Fibroblast of villous mesenchyme (primary cell): ENCODE results near the gene ZNF275. TPM values are rescaled to one million over a fixed set of nuclear protein-coding genes. Genes with fewer than 3 reads are reported as not detected.
"Not testable (repeated sequence)": the region's sequence is repeated elsewhere in the genome, so short reads cannot be mapped to it uniquely, and the experiment has no call there.

Source experiments
- DNase-seq: peaks from one replicate; pipeline ENCODE4 v3.0.0-alpha.2; 2010; ENCODE audit warnings: low read depth
- H3K4me3 ChIP-seq: 2 replicates; pipeline ENCODE4 v1.5.1; 2011; ENCODE audit warnings: low read depth, mild to moderate bottlenecking, low read length
- CTCF ChIP-seq: IDR thresholded peaks from 2 replicates; pipeline ENCODE4 v1.5.1; 2012; ENCODE audit warnings: low read depth, mild to moderate bottlenecking, low read length; ENCODE audit not compliant: insufficient read depth
- total RNA-seq: library from RNA; depleted of rRNA; stranded (reverse); fragments of >200 nt; gene quantifications from 2 replicates; pipeline ENCODE4 v1.2.3, GENCODE V29; 2012

The ZNF275 gene
- total RNA-seq, 1 donor = 13.4 TPM

GRCh38 chrX:153387987-153388721 lies 54.2 kb downstream of the ZNF275 start:
- DNase-seq = no peak
- TF ChIP-seq CTCF = no peak
- no peak overlapping the region for H3K4me3 ChIP-seq

- no peak overlapping the region for H3K4me3 ChIP-seq
- TF ChIP-seq CTCF = no peak
- no peak for DNase-seq
These were observed 54.9 kb downstream of the ZNF275 start for GRCh38 chrX:153388722-153389459.

- DNase-seq, H3K4me3 ChIP-seq: not testable (repeated sequence)
These were observed 55.5 kb downstream of the ZNF275 start for GRCh38 chrX:153389460-153389768.

- DNase-seq = no peak
- no peak overlapping the region for H3K4me3 ChIP-seq
- TF ChIP-seq CTCF = no peak
These were observed 58.8 kb downstream of the ZNF275 start for GRCh38 chrX:153392642-153393321.

- DNase-seq = no peak
- TF ChIP-seq CTCF = no peak
- H3K4me3 ChIP-seq = no peak overlapping the region
These were observed 60.7 kb downstream of the ZNF275 start for GRCh38 chrX:153394612-153395011.

- DNase-seq = no peak
- no peak overlapping the region for H3K4me3 ChIP-seq
- TF ChIP-seq CTCF = no peak
These were observed 61.8 kb downstream of the ZNF275 start for GRCh38 chrX:153395613-153396319.
